GM18502 (cell line): ENCODE results near the gene POU2F1.
A peak's percentile ranks its signal among the peaks of the same experiment; 100 is the strongest.
"Not testable (repeated sequence)": the region's sequence is repeated elsewhere in the genome, so short reads cannot be mapped to it uniquely, and the experiment has no call there.

Source experiments
- ATAC-seq: cut with Tn5 transposase; IDR thresholded peaks from one replicate; pipeline ENCODE4 v1.9.1; 2021; ENCODE audit warnings: mild to moderate bottlenecking; ENCODE audit not compliant: unreplicated experiment, poor library complexity

The POU2F1 gene

DNA sequence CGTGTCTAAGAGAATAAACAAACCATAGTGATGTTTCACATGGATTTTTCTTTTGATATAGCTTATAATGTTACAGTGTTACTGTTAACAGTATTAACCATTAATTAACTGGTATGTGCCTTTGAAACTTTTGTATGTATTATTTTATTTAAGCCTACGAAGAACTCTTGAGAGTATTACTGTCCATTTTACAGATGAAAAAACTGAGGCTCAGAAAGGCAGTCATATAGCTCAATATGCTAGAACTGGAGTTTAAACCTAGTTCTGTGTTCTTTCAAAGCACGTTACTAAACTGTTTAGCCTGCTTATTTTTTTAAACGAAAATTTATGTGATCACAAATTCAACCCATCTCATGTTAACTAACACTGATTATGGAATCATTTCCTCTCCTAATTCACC, 83.5 kb downstream of the POU2F1 start:
- ATAC-seq, result no peak

DNA sequence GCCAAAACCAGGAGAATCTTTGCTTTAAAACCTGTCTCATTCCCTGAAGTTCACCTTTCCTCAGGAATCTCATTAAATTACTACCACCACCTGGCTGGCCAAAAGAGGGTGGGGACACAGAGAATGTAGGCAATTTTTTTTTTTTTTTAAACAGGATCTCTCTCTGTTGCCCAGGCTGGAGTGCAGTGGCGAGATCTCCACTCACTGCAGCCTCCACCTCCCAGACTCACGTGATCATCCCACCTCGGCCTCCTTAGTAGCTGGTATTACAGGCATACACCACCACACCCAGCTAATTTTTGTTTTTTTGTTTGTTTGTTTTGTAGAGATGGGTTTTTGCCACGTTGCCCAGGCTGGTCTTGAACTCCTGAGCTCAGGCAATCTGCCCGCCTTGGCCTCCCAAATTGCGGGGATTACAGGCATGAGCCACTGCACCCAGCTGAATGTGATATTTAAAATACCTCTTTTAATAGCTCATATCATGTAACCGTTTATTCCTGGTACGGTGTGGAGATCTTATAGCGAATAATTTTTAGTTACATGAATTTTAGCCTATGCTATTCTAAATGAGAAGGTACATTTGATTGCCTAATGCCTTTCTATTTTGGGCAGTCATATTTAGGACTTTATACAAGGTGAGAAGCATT, 84.5 kb downstream of the POU2F1 start:
- no peak for ATAC-seq

DNA sequence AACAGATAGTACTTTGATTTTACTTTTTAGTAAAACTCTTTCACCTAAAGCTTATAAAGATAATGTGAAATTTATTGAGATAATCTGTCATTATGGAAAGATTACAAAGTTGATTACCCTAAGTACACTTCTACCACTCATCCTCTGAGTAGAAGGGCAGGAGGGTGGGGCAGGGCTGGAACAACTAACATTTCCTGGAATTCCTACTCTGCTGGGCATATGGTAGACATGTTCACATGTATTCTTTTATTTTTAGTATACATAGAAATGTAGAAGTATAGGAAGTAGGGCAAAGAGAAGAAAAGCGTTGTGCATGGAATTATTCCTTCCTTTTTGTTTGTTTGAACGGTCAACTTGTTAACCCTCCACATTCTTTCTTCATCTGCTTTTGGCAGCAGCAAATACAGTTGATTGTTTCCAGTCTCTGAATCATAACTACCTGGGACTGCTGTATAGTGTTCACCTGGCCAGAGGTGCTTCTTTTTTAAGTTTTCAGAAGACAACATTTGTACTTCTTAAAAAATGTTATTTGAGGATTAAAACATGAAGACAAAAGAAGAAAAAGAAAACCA, 85.1 kb downstream of the POU2F1 start:
- no peak for ATAC-seq

DNA sequence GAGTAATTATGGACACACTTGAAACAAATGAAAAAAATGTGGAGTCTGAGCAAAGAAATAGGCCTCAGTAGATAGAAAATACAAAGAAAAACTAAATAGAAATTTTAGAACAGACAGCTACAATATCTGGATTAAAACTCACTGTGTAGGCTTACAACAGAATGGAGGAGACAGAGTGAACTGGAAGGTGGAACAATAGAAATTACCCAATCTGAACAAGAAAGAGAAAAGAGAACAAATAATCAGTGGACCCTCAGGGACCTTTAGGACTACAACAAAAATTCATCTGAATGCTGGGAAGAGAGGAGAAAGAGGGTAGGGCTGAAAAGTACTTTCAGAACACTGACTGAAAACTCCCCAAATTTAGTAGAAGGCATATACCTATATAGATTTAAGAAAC, 90.0 kb downstream of the POU2F1 start:
- ATAC-seq, result no peak

DNA sequence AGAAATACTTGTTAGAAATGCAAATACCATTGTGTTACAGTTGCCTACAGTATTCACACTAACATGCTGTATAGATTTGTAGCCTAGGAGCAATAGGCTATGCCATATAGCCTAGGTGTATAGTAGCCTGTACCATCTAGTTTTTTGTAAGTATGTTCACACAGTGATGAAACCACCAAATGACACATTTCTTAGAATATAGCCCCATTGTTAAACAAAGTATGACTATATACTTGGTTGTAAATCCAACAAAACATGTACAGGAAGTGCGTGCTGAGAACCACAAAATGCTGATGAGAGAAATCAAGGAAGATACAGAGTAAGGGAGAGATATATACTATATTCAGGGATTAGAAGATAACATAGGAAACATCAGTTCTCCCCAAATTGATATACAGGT, 92.2 kb downstream of the POU2F1 start:
- no peak for ATAC-seq

DNA sequence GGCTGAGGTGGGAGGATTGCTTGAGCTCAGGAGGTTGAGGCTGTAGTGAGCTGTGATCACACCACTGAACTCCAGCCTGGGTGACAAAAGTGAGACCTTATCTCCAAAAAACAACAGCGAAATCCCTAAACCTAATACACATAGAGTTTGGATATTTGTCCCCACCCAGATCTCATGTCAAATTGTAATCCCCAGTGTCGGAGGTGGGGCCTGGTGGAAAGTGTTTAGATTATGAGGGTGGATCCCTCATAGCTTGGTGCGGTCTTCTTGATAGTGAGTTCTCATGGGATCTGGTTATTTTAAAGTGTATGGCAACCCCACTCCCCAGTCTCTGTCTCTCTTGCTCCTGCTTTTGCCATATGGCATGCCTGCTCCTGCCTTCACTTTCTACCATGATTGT, 94.0 kb downstream of the POU2F1 start:
- no peak for ATAC-seq

DNA sequence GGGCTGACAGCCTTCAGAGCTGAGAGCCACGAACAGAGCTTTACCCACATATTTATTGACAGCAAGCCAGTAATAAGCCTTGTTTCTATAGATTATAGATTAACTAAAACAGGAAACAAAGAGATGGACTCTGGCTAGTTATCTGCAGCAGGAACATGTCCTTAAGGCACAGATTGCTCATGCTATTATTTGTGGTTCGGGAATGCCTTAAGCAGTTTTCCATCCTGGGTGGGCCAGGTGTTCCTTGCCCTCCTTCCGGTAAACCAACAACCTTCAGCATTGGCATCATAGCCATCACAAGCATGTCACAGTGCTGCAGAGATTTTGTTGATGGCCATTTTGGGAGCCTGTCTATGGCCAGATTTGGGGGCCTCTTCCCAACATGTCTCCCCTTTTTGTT, 96.8 kb downstream of the POU2F1 start:
- ATAC-seq, result no peak

DNA sequence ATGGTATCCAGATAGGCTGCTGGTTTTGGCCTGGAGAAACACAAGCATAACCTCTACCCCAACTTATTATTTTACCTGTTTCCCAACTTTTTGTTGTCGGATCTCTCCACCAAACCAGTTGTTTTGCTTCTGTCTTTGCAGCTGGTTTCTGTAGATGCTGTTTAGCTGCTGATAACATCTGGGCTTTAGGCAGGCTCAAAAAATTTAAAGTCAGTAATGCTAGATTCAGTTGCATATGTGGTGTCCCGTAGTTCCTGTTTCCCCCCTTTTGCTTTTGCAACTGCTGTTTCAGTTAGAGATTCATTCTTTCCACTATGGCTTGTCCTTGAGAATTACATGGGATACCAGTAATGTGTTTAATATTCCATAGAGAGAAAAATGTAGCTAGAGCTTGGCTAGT, 98.5 kb downstream of the POU2F1 start:
- ATAC-seq, result not testable (repeated sequence)

DNA sequence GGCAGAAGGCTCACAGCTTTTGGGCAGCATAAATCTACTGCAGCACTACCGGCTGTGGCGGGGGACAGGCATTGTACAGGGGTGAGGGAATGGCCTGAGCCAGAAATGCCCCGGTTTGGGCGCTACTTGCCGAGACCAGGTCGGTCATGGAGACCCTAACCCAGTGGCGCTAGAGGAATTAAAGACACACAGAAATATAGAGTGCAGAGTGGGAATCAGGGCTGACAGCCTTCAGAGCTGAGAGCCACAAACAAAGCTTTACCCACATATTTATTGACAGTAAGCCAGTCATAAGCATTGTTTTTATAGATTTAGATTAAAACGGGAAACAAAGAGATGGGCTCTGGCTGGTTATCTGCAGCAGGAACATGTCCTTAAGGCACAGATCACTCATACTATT, 101.8 kb downstream of the POU2F1 start:
- no peak for ATAC-seq

DNA sequence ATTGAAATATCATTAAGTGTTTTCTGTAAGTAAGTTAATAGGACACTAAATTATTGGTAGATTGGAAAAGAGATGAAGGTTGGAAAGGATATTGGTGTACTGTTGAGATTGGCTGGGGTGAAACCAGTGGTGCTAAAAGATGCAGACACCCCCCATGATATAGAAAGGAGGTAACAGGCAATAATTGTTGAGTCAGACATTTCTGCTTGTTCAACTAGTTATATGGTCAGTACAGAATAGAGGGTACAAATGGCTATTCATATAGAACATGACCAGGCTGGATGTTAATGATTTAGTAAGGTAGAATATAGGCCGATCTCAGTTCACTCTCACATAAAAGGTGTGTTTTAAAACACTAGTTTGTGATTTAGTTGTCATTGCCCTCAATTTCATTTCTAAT, 104.5 kb downstream of the POU2F1 start:
- ATAC-seq, result no peak

DNA sequence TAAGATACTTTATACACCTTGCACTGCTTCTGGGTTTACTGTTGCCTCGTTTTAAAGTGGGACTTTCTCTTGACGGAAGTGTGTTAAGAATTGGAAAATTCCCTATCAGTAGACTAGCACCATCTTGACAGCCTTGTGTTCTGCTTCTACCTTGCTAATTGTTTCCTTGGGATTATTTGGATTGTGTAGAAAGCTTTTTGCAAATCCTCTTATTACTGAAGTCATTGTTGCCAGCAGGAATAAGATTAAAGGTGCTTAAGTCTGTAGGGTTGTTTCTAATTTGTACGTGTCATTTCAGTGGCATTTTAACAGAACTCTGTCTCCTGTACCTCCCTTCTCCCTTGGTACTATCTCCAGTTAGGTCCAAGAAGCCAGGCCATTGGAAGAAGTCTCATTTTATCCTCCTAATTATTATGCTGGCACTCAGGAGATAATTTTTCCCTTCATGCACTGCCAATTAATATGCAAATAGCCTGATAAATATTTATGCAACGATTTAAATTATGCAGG, 107.7 kb downstream of the POU2F1 start:
- ATAC-seq, result peak; percentile 1

DNA sequence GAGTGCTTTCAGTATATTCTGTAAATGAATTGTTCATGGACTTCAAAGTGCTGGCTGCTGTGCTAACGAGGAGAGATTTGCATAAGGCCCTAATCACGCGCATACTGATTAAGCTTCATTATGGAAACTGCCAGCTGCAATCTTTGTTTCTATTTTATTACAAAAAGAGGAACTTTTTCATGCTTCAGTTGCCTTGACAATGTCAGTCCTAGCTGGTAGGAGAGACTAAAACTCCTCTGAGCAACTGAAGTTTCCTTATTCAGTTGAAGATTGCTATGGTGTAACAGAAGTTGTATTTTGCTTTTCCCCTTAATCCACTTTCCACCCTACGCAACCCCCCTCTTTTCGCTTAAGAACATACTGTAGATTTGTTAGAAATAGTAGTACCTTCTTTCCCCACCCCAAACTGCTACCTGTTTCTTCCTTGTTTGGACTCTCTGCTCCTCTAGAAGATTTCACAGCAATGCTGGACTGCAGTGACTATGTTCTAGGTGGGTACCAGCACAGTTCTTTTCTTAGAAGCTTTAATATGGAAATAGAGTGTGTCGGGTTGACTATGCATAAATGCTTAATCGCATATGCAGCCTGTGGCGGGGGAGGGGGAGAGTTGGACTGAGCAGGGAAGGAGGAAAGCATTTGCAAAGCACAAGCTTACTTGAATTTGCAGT, 108.3 kb downstream of the POU2F1 start:
- ATAC-seq, result peak; percentile 67

DNA sequence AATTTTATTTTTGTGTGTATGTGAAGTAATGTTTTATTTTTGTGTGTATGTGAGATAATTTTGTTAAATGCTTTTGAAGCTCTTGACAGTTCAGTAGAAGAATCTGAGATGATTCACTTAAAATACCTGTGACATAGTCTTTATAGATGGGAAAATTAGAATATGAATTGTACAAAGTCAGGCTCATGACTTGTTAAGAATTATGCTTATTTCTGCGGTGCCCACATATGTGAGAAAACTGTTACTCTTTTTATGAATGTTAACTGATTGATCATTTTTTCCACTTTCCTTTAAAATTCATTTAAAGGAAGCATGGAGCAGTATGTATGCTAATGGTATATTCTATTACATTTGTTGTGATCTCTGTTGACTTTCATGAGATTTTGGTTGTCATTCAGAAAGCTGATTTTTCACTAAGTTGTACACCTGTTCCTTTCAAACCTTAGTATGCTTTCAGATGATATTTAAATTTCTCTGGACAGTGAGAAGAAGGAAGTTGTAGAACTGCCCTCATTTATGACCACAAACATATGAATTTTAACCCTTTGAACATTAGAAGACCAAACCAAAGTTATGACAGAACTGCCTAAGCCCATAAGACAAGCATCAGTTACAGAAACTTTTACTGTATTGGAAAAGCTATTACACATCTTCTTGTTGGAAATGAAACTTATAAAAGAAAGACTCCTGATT, 110.1 kb downstream of the POU2F1 start:
- ATAC-seq, result peak; percentile 31

DNA sequence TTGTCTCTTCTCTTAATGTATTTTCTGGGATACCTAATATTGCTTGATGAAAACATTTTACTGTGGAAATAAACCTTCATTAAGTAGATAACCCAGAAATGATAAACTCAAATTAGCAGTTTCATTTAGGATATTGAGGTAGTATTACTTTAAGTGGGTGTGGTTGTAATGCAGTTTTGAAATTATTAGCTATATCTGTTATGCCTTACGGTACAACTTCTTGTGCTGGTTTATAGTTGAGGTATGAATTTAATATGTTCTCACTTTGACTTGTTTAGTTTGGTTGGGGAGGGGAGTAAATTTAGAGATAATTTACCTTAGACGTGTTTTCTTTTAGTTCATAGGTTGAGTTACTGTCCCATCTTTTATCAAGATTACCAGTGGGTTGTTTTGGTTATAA, 111.0 kb downstream of the POU2F1 start:
- no peak for ATAC-seq

DNA sequence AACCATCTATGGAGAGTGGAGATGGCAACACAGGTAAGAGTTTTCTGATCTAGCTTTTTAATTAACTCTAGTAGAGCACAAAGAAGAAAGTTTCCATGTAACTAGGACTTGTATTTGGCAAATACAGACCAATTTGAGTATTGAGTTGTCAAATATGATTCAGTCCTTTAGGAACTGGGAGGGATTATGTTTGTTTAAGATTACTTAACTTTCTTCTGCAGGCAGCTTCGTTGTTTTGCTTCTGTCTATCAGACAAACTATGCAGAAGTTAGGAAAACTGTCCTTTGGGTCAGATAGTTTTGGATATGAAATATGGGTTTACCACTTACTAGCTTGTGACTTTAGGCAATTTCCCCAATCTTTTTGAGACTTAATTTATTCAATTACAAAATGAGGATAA, 111.8 kb downstream of the POU2F1 start:
- ATAC-seq, result no peak

DNA sequence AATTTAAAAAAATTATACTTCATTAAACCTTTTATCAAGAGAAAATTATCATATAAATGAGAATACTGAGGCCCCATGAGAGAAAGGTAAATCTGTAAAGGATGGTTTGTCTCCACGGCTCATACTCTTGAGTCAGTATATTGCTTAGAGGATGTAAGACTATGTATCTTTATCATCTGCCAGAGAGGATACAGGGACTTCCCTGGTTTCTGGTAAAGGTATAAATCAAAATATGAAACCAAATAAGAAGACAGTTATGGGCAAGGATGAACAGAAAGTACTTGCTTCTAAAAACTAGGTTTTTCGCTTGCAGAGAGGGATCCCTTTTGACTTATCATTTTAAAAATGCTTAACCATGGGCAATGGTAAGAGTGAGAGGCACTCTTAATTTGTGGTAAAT, 112.4 kb downstream of the POU2F1 start:
- ATAC-seq, result no peak

DNA sequence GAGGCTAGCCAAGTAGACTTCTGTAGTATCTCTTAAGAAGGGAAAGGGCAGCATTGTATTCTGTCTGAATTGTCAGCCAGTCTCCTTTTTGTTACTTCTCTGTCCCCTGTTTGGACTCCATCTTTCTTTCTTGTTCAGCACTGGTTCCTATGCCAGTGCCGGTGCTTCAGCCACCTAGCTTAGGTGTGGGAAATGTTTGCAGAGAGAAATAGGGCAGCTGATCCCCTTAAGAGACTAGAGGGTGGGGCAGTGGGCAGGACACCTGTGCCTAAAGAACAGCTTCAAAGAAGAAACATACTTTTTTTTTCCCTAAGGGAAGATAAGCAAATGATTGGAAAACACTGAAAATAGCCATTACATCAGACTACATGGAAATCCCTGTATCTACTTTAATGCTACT, 113.0 kb downstream of the POU2F1 start:
- no peak for ATAC-seq

DNA sequence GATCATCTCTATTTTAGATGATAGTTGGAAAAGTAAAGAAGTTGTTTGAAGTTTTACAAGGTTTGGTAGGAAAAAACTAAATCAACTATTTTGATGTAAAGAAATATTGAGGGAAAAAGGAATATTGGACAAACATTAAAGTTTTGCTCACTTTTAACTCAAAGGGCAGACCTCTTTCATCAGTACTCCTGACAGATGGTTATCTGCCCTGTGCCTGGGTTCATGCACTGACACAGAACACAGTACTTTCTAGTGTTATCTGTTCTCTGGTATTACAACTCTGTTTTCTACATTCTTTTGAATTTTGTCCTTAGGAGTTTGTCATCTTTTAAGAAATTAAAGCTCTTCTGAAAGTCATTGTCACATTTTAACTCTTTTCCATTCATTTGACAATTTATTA, 118.7 kb downstream of the POU2F1 start:
- no peak for ATAC-seq

DNA sequence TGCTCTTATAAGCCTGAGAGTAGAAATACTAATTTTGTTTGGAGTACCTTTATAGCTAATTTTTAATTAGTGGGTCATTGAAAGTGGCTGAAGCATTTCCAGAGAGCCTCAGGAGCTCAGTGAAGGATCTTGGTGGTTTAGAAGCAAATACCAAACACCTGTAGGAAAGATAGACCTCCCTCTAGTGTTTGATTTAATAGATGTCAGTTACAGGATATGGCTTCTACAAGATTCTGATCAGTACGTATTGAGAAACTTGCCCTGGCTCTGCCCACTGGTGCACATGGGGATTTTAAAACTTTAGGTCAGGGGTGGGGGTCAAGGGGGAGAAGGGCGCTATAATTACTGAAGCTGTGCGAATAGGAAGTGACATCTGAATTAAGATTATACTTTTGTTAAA, 122.2 kb downstream of the POU2F1 start:
- ATAC-seq, result peak; percentile 80

DNA sequence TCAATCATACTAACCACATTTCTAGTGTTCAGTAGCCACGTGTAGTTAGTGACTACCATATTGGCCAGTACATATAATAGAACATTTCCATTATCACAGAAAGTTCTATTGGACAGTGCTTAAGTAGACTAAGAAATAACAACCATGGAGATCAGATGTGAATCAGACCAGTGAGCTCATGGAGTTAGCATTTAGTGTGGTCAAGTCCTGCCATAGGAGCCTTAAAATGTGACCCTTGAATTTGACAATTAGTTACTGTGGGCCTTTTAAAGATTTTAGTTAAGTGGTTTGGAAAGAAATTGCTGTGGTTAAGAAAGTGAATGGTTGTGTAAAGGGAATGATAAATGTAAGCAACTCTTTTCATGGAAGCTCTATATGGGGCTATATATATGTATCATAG, 123.4 kb downstream of the POU2F1 start:
- ATAC-seq, result no peak
